Measurements from ENCODE around the gene RAG1.

DNA sequence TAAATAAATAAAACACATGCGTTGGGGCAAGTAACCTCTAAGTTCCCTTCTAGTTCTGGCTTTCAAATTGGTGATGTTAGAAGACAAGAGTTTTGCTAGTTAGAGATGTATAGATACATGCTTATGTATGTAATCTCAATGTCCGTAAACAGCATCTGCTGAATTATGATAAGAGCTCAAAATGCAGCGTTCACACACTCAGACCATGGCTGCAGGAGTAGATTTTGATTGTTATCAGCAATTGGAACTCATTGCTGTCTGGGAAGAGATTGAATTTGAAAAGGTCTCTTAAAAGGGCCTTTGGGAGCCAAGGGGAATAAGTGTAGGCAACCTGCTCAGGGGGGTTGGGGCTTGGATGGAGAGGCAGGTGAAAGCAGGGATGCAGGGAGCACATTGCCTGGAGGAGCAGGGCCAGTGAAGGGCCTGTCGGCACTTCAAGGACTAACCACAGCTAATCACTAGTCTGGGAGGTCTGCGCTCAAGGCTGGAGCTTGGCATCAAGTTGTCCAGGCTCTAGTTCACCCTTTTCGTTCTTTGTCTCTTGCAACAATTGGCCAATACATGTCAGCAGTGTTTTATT lies 2.7 kb upstream of the RAG1 start:
- no peak for TF ChIP-seq CTCF (IDR thresholded peaks at IDR 0.05; ENCODE audit: low read depth, low read length, poor library complexity, severe bottlenecking)
- no peak for TF ChIP-seq EZH2phosphoT487 (IDR thresholded peaks at IDR 0.05; ENCODE audit: borderline replicate concordance, low read length)
